ENCODE data around the gene HEXB. TPM values are rescaled to one million over a fixed set of nuclear protein-coding genes. Genes with fewer than 3 reads are reported as not detected.

HEXB gene
- total and polyA plus RNA-seq, 2 donors from 2014 or later, result 113 to 184 TPM

DNA sequence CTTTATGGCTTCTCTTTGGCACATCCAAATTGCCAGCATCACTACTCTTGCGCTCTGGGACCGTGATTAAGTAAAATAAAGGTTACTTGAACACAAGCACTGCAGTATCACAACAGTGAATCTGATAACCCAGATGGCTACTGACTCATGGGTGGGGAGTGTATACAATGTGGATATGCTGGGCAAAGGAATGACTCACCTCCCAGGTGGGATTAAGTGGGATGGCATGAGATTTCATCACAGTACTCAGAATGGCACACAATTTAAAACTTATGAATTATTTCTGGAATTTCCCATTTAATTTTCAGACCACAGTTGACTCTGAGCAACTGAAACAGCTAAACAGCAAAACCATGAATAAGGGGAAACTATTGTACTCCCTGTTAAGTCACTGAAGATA is 77.6 kb downstream of the HEXB start:
- Histone ChIP-seq H3K4me3 (ENCODE audit: low read length in 3 of 3) (no peak overlapping the region), H3K27me3 (ENCODE audit: control insufficient read depth, insufficient read depth, low read length) (no peaks in the 10 kb centered on the region), H3K36me3 (ENCODE audit: control insufficient read depth in 2 of 3, insufficient read depth in 3 of 3, low read length in 3 of 3) (peaks cover 2 to 9% (median 8%) of the 10 kb centered on the region in 3 donors), H3K9ac (ENCODE audit: low read length in 3 of 3) (no peak overlapping the region), H3K9me3 (ENCODE audit: control insufficient read depth in 2 of 3, insufficient read depth in 1 of 3, low read length in 3 of 3) (no peaks in the 10 kb centered on the region), H3K27ac (ENCODE audit: low read depth in 2 of 2, low read length in 2 of 2) (no peak overlapping the region), H3K4me1 (ENCODE audit: control insufficient read depth in 2 of 3, insufficient read depth in 2 of 3, low read depth in 1 of 3, low read length in 3 of 3) (peaks cover 0 to 9% (median 0%) of the 10 kb centered on the region in 3 donors)
- TF ChIP-seq, protein P1, sequence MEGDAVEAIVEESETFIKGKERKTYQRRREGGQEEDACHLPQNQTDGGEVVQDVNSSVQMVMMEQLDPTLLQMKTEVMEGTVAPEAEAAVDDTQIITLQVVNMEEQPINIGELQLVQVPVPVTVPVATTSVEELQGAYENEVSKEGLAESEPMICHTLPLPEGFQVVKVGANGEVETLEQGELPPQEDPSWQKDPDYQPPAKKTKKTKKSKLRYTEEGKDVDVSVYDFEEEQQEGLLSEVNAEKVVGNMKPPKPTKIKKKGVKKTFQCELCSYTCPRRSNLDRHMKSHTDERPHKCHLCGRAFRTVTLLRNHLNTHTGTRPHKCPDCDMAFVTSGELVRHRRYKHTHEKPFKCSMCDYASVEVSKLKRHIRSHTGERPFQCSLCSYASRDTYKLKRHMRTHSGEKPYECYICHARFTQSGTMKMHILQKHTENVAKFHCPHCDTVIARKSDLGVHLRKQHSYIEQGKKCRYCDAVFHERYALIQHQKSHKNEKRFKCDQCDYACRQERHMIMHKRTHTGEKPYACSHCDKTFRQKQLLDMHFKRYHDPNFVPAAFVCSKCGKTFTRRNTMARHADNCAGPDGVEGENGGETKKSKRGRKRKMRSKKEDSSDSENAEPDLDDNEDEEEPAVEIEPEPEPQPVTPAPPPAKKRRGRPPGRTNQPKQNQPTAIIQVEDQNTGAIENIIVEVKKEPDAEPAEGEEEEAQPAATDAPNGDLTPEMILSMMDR (IDR thresholded peaks at IDR 0.05; ENCODE audit: borderline replicate concordance, extremely low read depth, insufficient read depth), result no peak
- DNase-seq, result no peak
- FAIRE-seq, result no peak
- intact Hi-C loops (cut with DNase I), result no loop called here

DNA sequence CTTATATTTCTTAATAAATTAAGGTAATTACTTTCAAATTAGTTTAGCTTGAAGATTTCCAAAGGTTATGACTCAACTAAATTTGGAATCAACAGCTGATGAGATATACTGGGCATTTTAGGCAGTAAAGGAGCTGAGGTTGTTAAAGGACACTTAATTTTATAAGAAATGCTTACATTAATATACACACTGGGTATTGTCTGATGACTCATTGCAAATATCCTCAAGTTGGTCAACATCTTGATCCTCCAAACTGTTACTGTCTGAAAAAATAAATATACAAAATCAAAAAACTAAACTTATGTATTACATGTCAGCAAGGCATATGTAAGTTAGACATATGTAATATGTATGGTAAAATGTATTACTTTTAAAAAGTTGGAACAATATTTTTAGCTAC is 78.5 kb downstream of the HEXB start:
- Histone ChIP-seq H3K27me3 (ENCODE audit: control insufficient read depth, insufficient read depth, low read length) (no peaks in the 10 kb centered on the region), H3K4me1 (ENCODE audit: control insufficient read depth in 2 of 3, insufficient read depth in 2 of 3, low read depth in 1 of 3, low read length in 3 of 3) (peaks cover 0 to 13% (median 5%) of the 10 kb centered on the region in 3 donors), H3K27ac (ENCODE audit: low read depth in 2 of 2, low read length in 2 of 2) (no peak overlapping the region), H3K9me3 (ENCODE audit: control insufficient read depth in 2 of 3, insufficient read depth in 1 of 3, low read length in 3 of 3) (no peaks in the 10 kb centered on the region), H3K4me3 (ENCODE audit: low read length in 3 of 3) (no peak overlapping the region), H3K36me3 (ENCODE audit: control insufficient read depth in 2 of 3, insufficient read depth in 3 of 3, low read length in 3 of 3) (peaks cover 0 to 7% (median 3%) of the 10 kb centered on the region in 3 donors), H3K9ac (ENCODE audit: low read length in 3 of 3) (no peak overlapping the region)
- TF ChIP-seq, protein P1 (IDR thresholded peaks at IDR 0.05; ENCODE audit: borderline replicate concordance, extremely low read depth, insufficient read depth), result no peak
- DNase-seq, result no peak
- intact Hi-C loops (cut with DNase I), result no loop called here
- FAIRE-seq, result no peak

- H3K4me3 ChIP-seq (ENCODE audit: low read length in 3 of 3), result peak overlapping the region in 2 of 3 donors; percentile 16 to 100
- H3K9me3 ChIP-seq (ENCODE audit: control insufficient read depth in 2 of 3, insufficient read depth in 1 of 3, low read length in 3 of 3), result no peaks in the 10 kb centered on the region
- H3K27ac ChIP-seq (ENCODE audit: low read depth in 2 of 2, low read length in 2 of 2), result no peak overlapping the region
- DNase-seq (peak in 1 of 5 donors; percentile 5), FAIRE-seq (no peak)
- H3K9ac ChIP-seq (ENCODE audit: low read length in 3 of 3), result no peak overlapping the region
- TF ChIP-seq, protein P1 (IDR thresholded peaks at IDR 0.05; ENCODE audit: borderline replicate concordance, extremely low read depth, insufficient read depth), result no peak
- peaks cover 0 to 13% (median 5%) of the 10 kb centered on the region in 3 donors for H3K4me1 ChIP-seq (ENCODE audit: control insufficient read depth in 2 of 3, insufficient read depth in 2 of 3, low read depth in 1 of 3, low read length in 3 of 3)
- H3K36me3 ChIP-seq (ENCODE audit: control insufficient read depth in 2 of 3, insufficient read depth in 3 of 3, low read length in 3 of 3), result peaks cover 0 to 5% (median 4%) of the 10 kb centered on the region in 3 donors
- intact Hi-C loops (cut with DNase I), result no loop called here
- no peaks in the 10 kb centered on the region for H3K27me3 ChIP-seq (ENCODE audit: control insufficient read depth, insufficient read depth, low read length)
These were observed 80.2 kb downstream of the HEXB start for GRCh38 chr5:74765201-74765600.

- H3K27ac ChIP-seq (ENCODE audit: low read depth in 2 of 2, low read length in 2 of 2), result no peak overlapping the region
- DNase-seq, result no peak
These were observed 80.9 kb downstream of the HEXB start for GRCh38 chr5:74765929-74766328.

More at GRCh38 chr5:74765929-74766328, 80.9 kb downstream of the HEXB start:
- intact Hi-C loops (cut with DNase I), result no loop called here
- TF ChIP-seq, protein P1 (IDR thresholded peaks at IDR 0.05; ENCODE audit: borderline replicate concordance, extremely low read depth, insufficient read depth), result no peak
- Histone ChIP-seq H3K4me3 (ENCODE audit: low read length in 3 of 3) (peak overlapping the region; percentile 98 to 100 (median 99)), H3K36me3 (ENCODE audit: control insufficient read depth in 2 of 3, insufficient read depth in 3 of 3, low read length in 3 of 3) (peaks cover 0 to 10% (median 2%) of the 10 kb centered on the region in 3 donors), H3K9me3 (ENCODE audit: control insufficient read depth in 2 of 3, insufficient read depth in 1 of 3, low read length in 3 of 3) (no peaks in the 10 kb centered on the region), H3K27me3 (ENCODE audit: control insufficient read depth, insufficient read depth, low read length) (no peaks in the 10 kb centered on the region), H3K9ac (ENCODE audit: low read length in 3 of 3) (peak overlapping the region; percentile 93 to 97 (median 96)), H3K4me1 (ENCODE audit: control insufficient read depth in 2 of 3, insufficient read depth in 2 of 3, low read depth in 1 of 3, low read length in 3 of 3) (peaks cover 0 to 13% (median 5%) of the 10 kb centered on the region in 3 donors)
- FAIRE-seq, result no peak

Measured in kidney (tissue), 14 donors.